Measurements from ENCODE around the gene HRH4.

HRH4 gene

DNA sequence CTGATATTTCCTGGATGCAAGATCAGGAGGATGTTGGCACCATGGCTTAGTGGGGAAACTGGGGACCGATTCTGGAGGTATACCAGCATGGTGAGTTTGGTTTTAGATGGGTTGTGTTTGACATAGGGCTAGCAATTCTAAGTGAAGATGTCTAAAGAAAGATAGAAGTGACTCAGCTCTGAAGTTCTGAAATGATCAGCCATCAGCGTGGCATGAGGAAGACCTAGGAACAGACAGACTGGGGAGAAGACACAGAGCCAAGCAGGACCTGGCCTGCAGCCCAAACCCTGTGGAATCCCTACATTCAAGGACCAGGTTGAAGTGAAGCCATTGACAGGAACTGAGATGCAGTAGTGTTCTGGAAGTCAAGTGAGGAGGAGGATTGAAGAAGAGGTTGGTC lies 39.8 kb downstream of the HRH4 start:
- no peak for TF ChIP-seq CTCF (conservative IDR thresholded peaks at IDR 0.05; ENCODE audit: control insufficient read depth, insufficient read depth, low read depth, low read length)
- DNase-seq (ENCODE audit: low read depth): no peak
- H3K4me3 ChIP-seq (ENCODE audit: control insufficient read depth, low read depth, low read length): no peak overlapping the region

DNA sequence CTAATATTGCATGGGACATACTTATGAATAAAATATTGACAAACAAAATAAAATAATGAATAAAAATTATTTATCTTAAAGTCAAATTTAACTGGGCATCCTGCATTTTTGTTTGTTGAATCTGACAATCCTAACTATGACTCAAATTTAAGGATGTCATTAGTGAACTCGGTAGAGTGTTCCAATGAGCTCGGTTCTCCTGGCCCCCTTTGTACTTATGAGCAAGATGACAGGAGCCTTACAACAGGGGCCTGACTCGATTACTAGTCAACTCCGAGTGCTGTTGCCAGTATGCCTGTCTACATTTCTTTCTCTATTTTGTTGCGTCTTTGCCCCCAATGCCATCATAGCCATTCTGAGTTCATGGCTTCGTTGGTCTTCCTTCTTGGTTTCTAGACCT lies 40.3 kb downstream of the HRH4 start:
- no peak overlapping the region for H3K4me3 ChIP-seq (ENCODE audit: control insufficient read depth, low read depth, low read length)
- peak; percentile 17 for DNase-seq (ENCODE audit: low read depth)
- TF ChIP-seq CTCF (conservative IDR thresholded peaks at IDR 0.05; ENCODE audit: control insufficient read depth, insufficient read depth, low read depth, low read length): no peak

GRCh38 chr18:24502667-24503523 lies 42.5 kb downstream of the HRH4 start:
- no peak for DNase-seq (ENCODE audit: low read depth)
- H3K4me3 ChIP-seq (ENCODE audit: control insufficient read depth, low read depth, low read length): no peak overlapping the region
- no peak for TF ChIP-seq CTCF (conservative IDR thresholded peaks at IDR 0.05; ENCODE audit: control insufficient read depth, insufficient read depth, low read depth, low read length)

GRCh38 chr18:24504401-24504800 lies 44.0 kb downstream of the HRH4 start:
- no peak overlapping the region for H3K4me3 ChIP-seq (ENCODE audit: control insufficient read depth, low read depth, low read length)
- no peak for TF ChIP-seq CTCF (conservative IDR thresholded peaks at IDR 0.05; ENCODE audit: control insufficient read depth, insufficient read depth, low read depth, low read length)
- DNase-seq (ENCODE audit: low read depth): no peak

- DNase-seq (ENCODE audit: low read depth): no peak
- no peak for TF ChIP-seq CTCF (conservative IDR thresholded peaks at IDR 0.05; ENCODE audit: control insufficient read depth, insufficient read depth, low read depth, low read length)
- H3K4me3 ChIP-seq (ENCODE audit: control insufficient read depth, low read depth, low read length): no peak overlapping the region
These were observed 45.7 kb downstream of the HRH4 start for GRCh38 chr18:24506175-24506574.

GRCh38 chr18:24509435-24509834 lies 49.0 kb downstream of the HRH4 start:
- no peak for DNase-seq (ENCODE audit: low read depth)
- no peak overlapping the region for H3K4me3 ChIP-seq (ENCODE audit: control insufficient read depth, low read depth, low read length)
- TF ChIP-seq CTCF (conservative IDR thresholded peaks at IDR 0.05; ENCODE audit: control insufficient read depth, insufficient read depth, low read depth, low read length): no peak
